Fibroblast of mammary gland (primary cell): ENCODE results near the gene AGBL2.
A peak's percentile ranks its signal among the peaks of the same experiment; 100 is the strongest.
"Not testable (repeated sequence)": the region's sequence is repeated elsewhere in the genome, so short reads cannot be mapped to it uniquely, and the experiment has no call there.

Source experiments
- DNase-seq: peaks from one replicate; pipeline ENCODE4 v3.0.0-alpha.2; 2010; ENCODE audit warnings: low read depth
- H3K4me3 ChIP-seq: 2 replicates; pipeline ENCODE4 v1.5.1; 2011; ENCODE audit warnings: low read depth, mild to moderate bottlenecking, low read length, moderate library complexity; ENCODE audit not compliant: control insufficient read depth
- CTCF ChIP-seq: conservative IDR thresholded peaks from 2 replicates; pipeline ENCODE4 v1.5.1; 2011; ENCODE audit warnings: low read depth, low read length, inconsistent platforms; ENCODE audit not compliant: control insufficient read depth, insufficient read depth

The AGBL2 gene

GRCh38 chr11:47641600-47642098 is 73.5 kb downstream of the AGBL2 start:
- no peak for DNase-seq
- peak overlapping the region; percentile 85 for H3K4me3 ChIP-seq
- TF ChIP-seq CTCF, result no peak

GRCh38 chr11:47640506-47640905 is 74.7 kb downstream of the AGBL2 start:
- H3K4me3 ChIP-seq, result not testable (repeated sequence)
- peak; percentile 46 for DNase-seq

GRCh38 chr11:47636331-47636730 is 78.8 kb downstream of the AGBL2 start:
- not testable (repeated sequence) for H3K4me3 ChIP-seq, DNase-seq

- DNase-seq, result no peak
- TF ChIP-seq CTCF, result no peak
- no peak overlapping the region for H3K4me3 ChIP-seq
Observed at GRCh38 chr11:47631473-47631872, 83.7 kb downstream of the AGBL2 start.

- H3K4me3 ChIP-seq, result no peak overlapping the region
- TF ChIP-seq CTCF, result no peak
- no peak for DNase-seq
Observed at GRCh38 chr11:47628026-47628425, 87.1 kb downstream of the AGBL2 start.

GRCh38 chr11:47626234-47626633 is 88.9 kb downstream of the AGBL2 start:
- no peak for TF ChIP-seq CTCF
- no peak for DNase-seq
- no peak overlapping the region for H3K4me3 ChIP-seq

- no peak for TF ChIP-seq CTCF
Observed at GRCh38 chr11:47620836-47621378, 94.3 kb downstream of the AGBL2 start.

GRCh38 chr11:47617417-47617809 is 97.8 kb downstream of the AGBL2 start:
- DNase-seq, result peak; percentile 70
- H3K4me3 ChIP-seq, result no peak overlapping the region
- no peak for TF ChIP-seq CTCF

More at GRCh38 chr11:47620836-47621378, 94.3 kb downstream of the AGBL2 start:
- no peak for DNase-seq
- H3K4me3 ChIP-seq, result no peak overlapping the region
